Neural cell (in vitro differentiated cells): Measurements from ENCODE around the gene TMEM120A.
"Not testable (repeated sequence)": the region's sequence is repeated elsewhere in the genome, so short reads cannot be mapped to it uniquely, and the experiment has no call there.

Source experiments
- CTCF ChIP-seq: fragments of 450-650 bp; IDR thresholded peaks from 2 replicates; pipeline ENCODE4 v1.5.1; 2014; ENCODE audit warnings: antibody characterized with exemption, mild to moderate bottlenecking, moderate library complexity; ENCODE audit not compliant: poor library complexity, severe bottlenecking
- POLR2AphosphoS5 ChIP-seq: IDR thresholded peaks from 2 replicates; pipeline ENCODE4 v1.6.1; 2012
- TAF1 ChIP-seq: IDR thresholded peaks from 2 replicates; pipeline ENCODE4 v1.6.1; 2012; ENCODE audit warnings: low read depth

- not testable (repeated sequence) for TF ChIP-seq CTCF, TAF1, POLR2AphosphoS5
Observed at GRCh38 chr7:76005004-76005403, 10.6 kb upstream of the TMEM120A start.
